HCT116 (cell line): ENCODE results near the gene FBXL7.

Experiments used
- CEBPB ChIP-seq: IDR thresholded peaks from 2 replicates; pipeline ENCODE4 v1.6.1; 2012; ENCODE audit warnings: low read depth
- CTCF ChIP-seq, 3 experiments: fragments of 200-600 bp in 1 of 3; sonication (generic) in 1 of 3; IDR thresholded peaks in 2 of 3; conservative IDR thresholded peaks in 1 of 3; 2 replicates each; pipeline ENCODE4 v1.5.1; 2012 to 2017; ENCODE audit warnings: low read depth in 2 of 3, low read length in 2 of 3, antibody characterized with exemption in 1 of 3, borderline replicate concordance in 1 of 3, control low read depth in 1 of 3, mild to moderate bottlenecking in 1 of 3, mixed read lengths in 1 of 3, mixed run types in 1 of 3, moderate library complexity in 1 of 3; ENCODE audit not compliant: insufficient read depth in 1 of 3
- EZH2 ChIP-seq: fragments of 200-600 bp; sonication (generic); IDR thresholded peaks from 2 replicates; pipeline ENCODE4 v1.6.1; 2017; ENCODE audit warnings: antibody characterized with exemption, mixed run types
- FOSL1 ChIP-seq: IDR thresholded peaks from 2 replicates; pipeline ENCODE4 v1.6.1; 2012; ENCODE audit warnings: low read depth
- MAX ChIP-seq: IDR thresholded peaks from 2 replicates; pipeline ENCODE4 v1.6.1; 2012
- POLR2A ChIP-seq: IDR thresholded peaks from 2 replicates; pipeline ENCODE4 v1.7.0; 2011; ENCODE audit warnings: borderline replicate concordance; ENCODE audit not compliant: insufficient read depth, insufficient read length; ENCODE audit errors: extremely low read depth
- POLR2AphosphoS5 ChIP-seq: IDR thresholded peaks from 2 replicates; pipeline ENCODE4 v1.6.1; 2011; ENCODE audit warnings: mild to moderate bottlenecking, low read depth, low read length, moderate library complexity
- REST ChIP-seq: IDR thresholded peaks from 2 replicates; pipeline ENCODE4 v1.6.1; 2012; ENCODE audit warnings: low read depth
- SIN3A ChIP-seq: IDR thresholded peaks from 2 replicates; pipeline ENCODE4 v1.6.1; 2012; ENCODE audit warnings: low read depth
- SP1 ChIP-seq: IDR thresholded peaks from 2 replicates; pipeline ENCODE4 v1.6.1; 2012; ENCODE audit warnings: low read depth
- YY1 ChIP-seq: IDR thresholded peaks from 2 replicates; pipeline ENCODE4 v1.6.1; 2011; ENCODE audit warnings: low read length, low read depth, moderate library complexity, mild to moderate bottlenecking; ENCODE audit not compliant: insufficient replicate concordance; ENCODE audit errors: extremely low read depth
- ZNF274 ChIP-seq: fragments of 200-500 bp; sonication (Bioruptor generic); IDR thresholded peaks from 2 replicates; pipeline ENCODE4 v1.6.1; 2014; ENCODE audit warnings: mild to moderate bottlenecking, low read depth, low read length, inconsistent platforms

- TF ChIP-seq MAX (no peak), CTCF (IDR thresholded peaks at IDR 0.05 in 2 of 3, conservative IDR thresholded peaks at IDR 0.05 in 1 of 3; ENCODE audit: borderline replicate concordance in 1 of 3, insufficient read depth in 1 of 3, low read depth in 2 of 3, low read length in 2 of 3) (no peak), SP1 (no peak), POLR2A (no peak), POLR2AphosphoS5 (no peak), SIN3A (no peak), CEBPB (no peak), FOSL1 (no peak), EZH2 (no peak), YY1 (no peak), ZNF274 (no peak), REST (no peak)
Observed at GRCh38 chr5:15902066-15902465, 402.1 kb downstream of the FBXL7 start.
